HEK293 (cell line): ENCODE results near the gene HCN4.

Experiments
- CTCF ChIP-seq: fragments of 450-650 bp; formaldehyde crosslinking; IDR thresholded peaks from 2 replicates; pipeline ENCODE4 v1.5.1; 2016; ENCODE audit warnings: missing biosample characterization, missing genetic modification characterization
- KLF9 ChIP-seq: fragments of 450-650 bp; formaldehyde crosslinking; IDR thresholded peaks from 2 replicates; pipeline ENCODE4 v1.5.1; 2016; ENCODE audit warnings: missing biosample characterization, missing genetic modification characterization, low read depth
- PRDM10 ChIP-seq: fragments of 450-650 bp; formaldehyde crosslinking; IDR thresholded peaks from 2 replicates; pipeline ENCODE4 v1.5.1; 2016; ENCODE audit warnings: missing biosample characterization, missing genetic modification characterization
- ZBTB11 ChIP-seq: fragments of 450-650 bp; formaldehyde crosslinking; conservative IDR thresholded peaks from 2 replicates; pipeline ENCODE4 v1.5.1; 2016; ENCODE audit warnings: low read depth, missing biosample characterization, missing genetic modification characterization
- ZBTB20 ChIP-seq: fragments of 450-650 bp; formaldehyde crosslinking; IDR thresholded peaks from 2 replicates; pipeline ENCODE4 v1.5.1; 2016; ENCODE audit warnings: missing biosample characterization, missing genetic modification characterization
- ZBTB48 ChIP-seq: fragments of 450-650 bp; formaldehyde crosslinking; IDR thresholded peaks from 2 replicates; pipeline ENCODE4 v1.5.1; 2016; ENCODE audit warnings: missing biosample characterization, missing genetic modification characterization
- ZBTB8A ChIP-seq: fragments of 450-650 bp; formaldehyde crosslinking; IDR thresholded peaks from 2 replicates; pipeline ENCODE4 v1.5.1; 2016; ENCODE audit warnings: missing biosample characterization, missing genetic modification characterization
- ZEB2 ChIP-seq: fragments of 450-650 bp; formaldehyde crosslinking; IDR thresholded peaks from 2 replicates; pipeline ENCODE4 v1.5.1; 2016; ENCODE audit warnings: missing biosample characterization, missing genetic modification characterization
- ZNF2 ChIP-seq: fragments of 450-650 bp; formaldehyde crosslinking; IDR thresholded peaks from 2 replicates; pipeline ENCODE4 v1.5.1; 2016; ENCODE audit warnings: missing biosample characterization, missing genetic modification characterization
- ZSCAN23 ChIP-seq: fragments of 450-650 bp; formaldehyde crosslinking; IDR thresholded peaks from 2 replicates; pipeline ENCODE4 v1.5.1; 2016; ENCODE audit warnings: missing biosample characterization, missing genetic modification characterization

- no peak for TF ChIP-seq ZBTB20 (tag by site-specific recombination)
- TF ChIP-seq KLF9 (tag by site-specific recombination) = no peak
- no peak for TF ChIP-seq CTCF (tag by site-specific recombination)
- TF ChIP-seq ZEB2 (tag by site-specific recombination) = no peak
- TF ChIP-seq ZNF2 (tag by site-specific recombination) = no peak
- TF ChIP-seq ZBTB8A = no peak
- TF ChIP-seq ZBTB11 = no peak
- no peak for TF ChIP-seq ZBTB48 (tag by site-specific recombination)
- TF ChIP-seq PRDM10 (tag by site-specific recombination) = no peak
- no peak for TF ChIP-seq ZSCAN23 (tag by site-specific recombination)
Measured at GRCh38 chr15:73354241-73354640, 14.5 kb downstream of the HCN4 start.
